A549 (cell line): Measurements from ENCODE around the gene TRMT2A.

Source experiments
- MYC ChIP-seq: IDR thresholded peaks from 2 replicates; pipeline ENCODE4 v1.6.1; 2012; ENCODE audit warnings: mild to moderate bottlenecking, inconsistent platforms, low read length, improper control_type of control experiment, borderline replicate concordance
- RNF2 ChIP-seq: fragments of 200-600 bp; sonication (generic); IDR thresholded peaks from 2 replicates; pipeline ENCODE4 v1.6.1; 2016; ENCODE audit warnings: low read depth, mild to moderate bottlenecking, antibody characterized with exemption, moderate library complexity, borderline replicate concordance

DNA sequence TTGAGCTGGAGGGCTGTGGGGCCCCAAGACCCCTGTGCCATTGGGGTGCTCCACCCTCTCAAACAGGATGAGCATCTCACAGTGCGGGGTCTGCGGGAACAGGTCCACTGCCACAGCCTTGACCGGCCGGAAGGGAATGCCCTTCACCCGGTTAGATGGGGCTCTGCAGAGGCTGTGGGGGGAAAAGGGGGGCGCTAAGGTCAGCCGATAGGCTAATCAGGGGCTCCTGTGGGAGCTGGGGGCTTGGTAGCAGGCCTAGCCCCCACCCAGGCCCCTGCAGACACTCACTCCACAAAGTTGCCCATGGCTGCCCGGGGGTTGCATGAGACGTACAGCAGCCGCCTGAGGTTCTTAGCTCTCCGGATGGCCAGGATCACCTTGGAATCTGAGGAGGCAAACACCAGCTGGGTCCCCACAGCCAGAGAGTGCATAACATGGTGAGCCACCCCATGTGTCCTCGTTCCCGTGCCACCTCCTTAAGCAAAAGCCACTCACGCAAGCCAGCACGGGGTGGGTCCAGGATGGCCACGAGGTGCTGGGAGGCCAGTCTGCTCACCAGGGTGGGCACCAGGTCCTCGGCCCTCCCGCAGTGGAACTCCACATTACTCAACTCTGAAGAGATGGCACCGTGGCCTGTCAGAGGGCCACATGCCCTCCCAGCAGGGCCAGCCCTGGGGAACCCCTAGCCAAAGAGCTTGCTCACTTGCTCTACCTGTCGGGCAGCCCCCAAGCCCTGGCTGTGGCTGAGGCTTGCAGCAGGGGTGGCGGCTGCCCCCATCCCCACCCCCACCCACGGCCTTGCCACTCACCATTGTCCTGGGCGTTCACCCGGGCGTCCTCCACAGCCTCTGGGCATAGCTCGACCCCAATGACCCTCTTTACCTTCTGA is 4.2 kb downstream of the TRMT2A start:
- TF ChIP-seq RNF2: no peak
- no peak for TF ChIP-seq MYC
